Brain microvascular endothelial cell (primary cell): ENCODE measurements around the gene SLC22A13.
A peak's percentile ranks its signal among the peaks of the same experiment; 100 is the strongest.
"Not testable (repeated sequence)": the region's sequence is repeated elsewhere in the genome, so short reads cannot be mapped to it uniquely, and the experiment has no call there.

ENCODE experiments used
- DNase-seq: peaks from one replicate; pipeline ENCODE4 v3.0.0-alpha.2; 2020
- H3K27ac ChIP-seq: fragments of 250-450 bp; sonication (Bioruptor Pico); 2 replicates; pipeline ENCODE4 v1.5.1; 2020; ENCODE audit warnings: mild to moderate bottlenecking, moderate library complexity
- H3K27me3 ChIP-seq: fragments of 250-450 bp; sonication (Bioruptor Pico); replicated peaks from 2 replicates; pipeline ENCODE4 v1.5.1; 2020; ENCODE audit warnings: mild to moderate bottlenecking
- H3K36me3 ChIP-seq: fragments of 250-450 bp; sonication (Bioruptor Pico); replicated peaks from 2 replicates; pipeline ENCODE4 v1.5.1; 2020; ENCODE audit warnings: mild to moderate bottlenecking
- H3K4me3 ChIP-seq: 2 replicates; pipeline ENCODE4 v1.5.1; 2011; ENCODE audit warnings: low read depth, mild to moderate bottlenecking, control low read depth, low read length, moderate library complexity
- in situ Hi-C: cut with HindIII; loops from 2 replicates; pipeline ENCODE4 v1.10.0; 2017; ENCODE audit warnings: low sequenced_read_pairs, low pct_ligation_motif_present
- TF ChIP-seq, protein P1 (sequence below): IDR thresholded peaks from 2 replicates; pipeline ENCODE4 v1.5.1; 2011; ENCODE audit warnings: low read depth, mild to moderate bottlenecking, moderate library complexity, low read length, control low read depth, inconsistent platforms; ENCODE audit errors: missing control alignments

The SLC22A13 gene

DNA sequence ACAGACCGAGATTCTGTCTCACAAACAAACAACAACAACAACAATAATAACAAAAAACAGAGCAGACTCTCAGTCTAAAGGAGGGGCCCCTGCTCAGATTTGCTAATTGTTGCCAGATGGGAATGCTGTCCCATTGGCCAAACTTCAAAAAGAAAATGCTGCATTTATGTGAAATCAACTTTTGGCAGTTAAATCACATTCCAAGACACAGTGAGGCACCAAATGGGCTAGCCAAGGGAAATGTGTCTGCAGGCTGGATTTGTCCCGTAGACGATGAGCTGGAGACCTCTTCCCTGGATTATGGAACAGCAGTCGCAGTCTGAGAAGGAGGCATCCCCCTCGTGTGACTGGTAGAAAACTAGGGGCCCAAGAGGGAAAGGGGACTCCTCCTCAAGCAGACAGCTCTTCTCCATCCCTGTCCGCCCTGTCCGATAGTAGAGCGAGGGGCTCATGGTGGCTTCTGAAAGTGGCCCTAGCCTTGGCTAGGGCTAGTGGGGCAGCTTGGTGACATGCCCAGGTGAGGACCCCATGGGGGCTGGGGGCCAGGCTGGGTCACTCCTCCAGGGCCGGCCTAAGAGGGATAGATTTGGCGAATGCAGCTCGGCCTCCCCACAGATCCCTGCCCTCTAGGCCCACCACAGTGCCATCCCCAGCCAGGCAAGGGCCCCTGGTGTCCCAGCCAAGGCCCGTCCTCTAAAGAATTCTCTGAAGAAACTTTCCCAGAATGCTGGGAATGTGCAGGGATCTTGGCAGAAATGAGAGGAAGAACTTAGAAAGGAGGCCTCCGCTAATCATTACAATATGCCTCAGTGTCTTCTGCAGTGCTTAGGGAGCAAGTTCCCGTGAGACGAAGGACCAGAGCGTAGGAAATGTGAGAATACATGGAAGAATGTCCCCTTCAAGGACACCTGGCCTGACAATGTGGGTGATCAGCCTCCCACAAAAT is 18.5 kb downstream of the SLC22A13 start:
- TF ChIP-seq, protein P1, sequence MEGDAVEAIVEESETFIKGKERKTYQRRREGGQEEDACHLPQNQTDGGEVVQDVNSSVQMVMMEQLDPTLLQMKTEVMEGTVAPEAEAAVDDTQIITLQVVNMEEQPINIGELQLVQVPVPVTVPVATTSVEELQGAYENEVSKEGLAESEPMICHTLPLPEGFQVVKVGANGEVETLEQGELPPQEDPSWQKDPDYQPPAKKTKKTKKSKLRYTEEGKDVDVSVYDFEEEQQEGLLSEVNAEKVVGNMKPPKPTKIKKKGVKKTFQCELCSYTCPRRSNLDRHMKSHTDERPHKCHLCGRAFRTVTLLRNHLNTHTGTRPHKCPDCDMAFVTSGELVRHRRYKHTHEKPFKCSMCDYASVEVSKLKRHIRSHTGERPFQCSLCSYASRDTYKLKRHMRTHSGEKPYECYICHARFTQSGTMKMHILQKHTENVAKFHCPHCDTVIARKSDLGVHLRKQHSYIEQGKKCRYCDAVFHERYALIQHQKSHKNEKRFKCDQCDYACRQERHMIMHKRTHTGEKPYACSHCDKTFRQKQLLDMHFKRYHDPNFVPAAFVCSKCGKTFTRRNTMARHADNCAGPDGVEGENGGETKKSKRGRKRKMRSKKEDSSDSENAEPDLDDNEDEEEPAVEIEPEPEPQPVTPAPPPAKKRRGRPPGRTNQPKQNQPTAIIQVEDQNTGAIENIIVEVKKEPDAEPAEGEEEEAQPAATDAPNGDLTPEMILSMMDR, result no peak
- in situ Hi-C loops, result no loop called here
- no peak overlapping the region for H3K27ac ChIP-seq

DNA sequence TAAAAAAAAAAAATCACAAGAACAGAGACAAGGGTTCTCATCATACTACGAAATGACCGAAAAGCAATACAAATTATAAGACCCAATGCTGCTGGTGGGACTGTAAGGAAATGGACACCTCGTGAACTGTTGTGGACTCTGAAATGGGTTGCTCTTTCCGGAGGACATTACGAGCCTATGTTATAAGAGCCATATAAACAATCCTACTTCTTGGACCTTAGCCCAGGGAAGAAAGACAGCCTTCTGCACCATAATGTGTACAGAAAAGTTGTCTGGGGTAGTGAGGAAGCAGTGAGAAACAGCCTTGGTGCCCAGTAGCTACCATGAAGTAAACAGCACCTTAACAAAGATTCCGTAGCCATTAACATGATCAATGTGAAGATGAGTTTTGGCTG is 19.1 kb downstream of the SLC22A13 start:
- no peaks in the 10 kb centered on the region for H3K27me3 ChIP-seq
- in situ Hi-C loops, result no loop called here
- no peak overlapping the region for H3K27ac ChIP-seq
- DNase-seq, result no peak
- no peaks in the 10 kb centered on the region for H3K36me3 ChIP-seq
- no peak overlapping the region for H3K4me3 ChIP-seq
- TF ChIP-seq, protein P1, result no peak

More for the DNA sequence above, 18.5 kb downstream of the SLC22A13 start:
- DNase-seq, result no peak
- Histone ChIP-seq H3K27me3 (no peaks in the 10 kb centered on the region), H3K4me3 (no peak overlapping the region), H3K36me3 (no peaks in the 10 kb centered on the region)

DNA sequence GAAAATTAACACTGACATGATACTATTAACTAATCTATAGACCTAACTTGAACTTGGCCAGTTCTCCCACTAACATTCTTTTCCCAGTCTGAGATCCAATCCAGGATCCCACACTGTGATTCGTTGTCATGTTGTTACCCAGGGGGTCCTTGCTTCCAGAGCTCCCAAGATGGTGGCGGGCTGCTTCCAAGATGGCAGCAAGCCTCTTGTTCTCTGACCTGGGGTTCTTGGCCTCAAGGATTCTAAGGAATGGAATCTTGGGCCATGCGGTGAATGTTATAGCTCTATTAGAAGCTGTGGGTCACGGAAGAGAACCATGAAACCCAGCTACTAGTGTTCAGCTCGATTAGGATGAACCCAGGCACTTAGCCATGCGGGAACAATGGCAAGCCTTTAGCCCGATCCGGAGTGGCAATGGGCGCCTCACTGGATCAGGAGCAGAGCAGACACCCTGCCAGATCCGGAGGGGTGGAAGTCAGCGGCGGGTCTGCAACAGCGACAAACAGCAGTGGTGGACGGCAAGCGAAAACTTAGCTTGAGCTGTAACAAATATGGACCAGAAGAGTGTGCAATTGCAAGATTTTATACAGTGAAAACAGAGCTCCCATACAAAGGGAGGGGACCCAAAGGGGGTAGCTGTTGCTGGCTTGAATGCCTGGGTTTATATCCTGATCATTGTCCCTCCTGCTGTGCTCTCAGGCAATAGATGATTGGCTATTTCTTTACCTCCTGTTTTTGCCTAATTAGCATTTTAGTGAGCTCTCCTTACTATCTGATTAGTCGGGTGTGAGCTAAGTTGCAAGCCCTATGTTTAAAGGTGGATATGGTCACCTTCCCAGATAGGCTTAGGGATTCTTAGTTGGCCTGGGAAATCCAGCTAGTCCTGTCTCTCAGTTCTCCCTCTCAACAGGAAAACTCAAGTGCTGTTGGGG is 23.9 kb downstream of the SLC22A13 start:
- H3K4me3 ChIP-seq, H3K27me3 ChIP-seq, H3K27ac ChIP-seq, H3K36me3 ChIP-seq, in situ Hi-C loops, DNase-seq: not testable (repeated sequence)

DNA sequence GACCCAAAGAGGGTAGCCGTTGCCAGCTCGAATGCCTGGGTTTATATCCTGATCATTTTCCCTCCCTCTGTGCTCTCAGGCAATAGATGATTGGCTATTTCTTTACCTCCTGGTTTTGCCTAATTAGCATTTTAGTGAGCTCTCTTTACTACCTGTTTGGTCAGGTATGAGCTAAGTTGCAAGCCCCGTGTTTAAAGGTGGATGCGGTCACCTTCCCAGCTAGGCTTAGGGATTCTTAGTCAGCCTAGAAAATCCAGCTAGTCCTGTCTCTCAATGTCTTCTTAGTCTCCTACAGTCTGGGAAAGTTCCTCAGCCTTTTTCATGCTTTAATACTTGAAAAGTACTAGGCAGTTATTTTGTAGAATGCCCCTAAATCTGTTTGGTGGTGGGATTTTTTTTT is 31.4 kb downstream of the SLC22A13 start:
- H3K27me3 ChIP-seq, H3K4me3 ChIP-seq, H3K27ac ChIP-seq, in situ Hi-C loops, DNase-seq, H3K36me3 ChIP-seq: not testable (repeated sequence)

DNA sequence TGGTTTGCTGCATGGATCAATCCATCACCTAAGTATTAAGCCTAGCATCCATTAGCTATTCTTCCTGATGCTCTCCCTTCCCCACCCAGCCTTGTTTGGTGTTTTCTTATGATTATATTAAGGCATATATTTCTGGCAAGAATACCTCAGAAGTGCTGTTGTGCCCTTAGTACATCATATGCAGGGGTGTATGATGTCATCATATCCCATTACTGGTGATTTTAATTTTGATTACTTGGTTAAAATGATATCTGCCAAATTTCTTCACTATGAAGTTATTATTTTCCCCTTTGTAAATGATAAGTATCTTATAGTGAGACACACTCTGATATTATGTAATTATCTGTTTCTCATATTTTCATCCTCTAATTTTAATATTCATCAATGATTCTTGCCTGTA is 31.9 kb downstream of the SLC22A13 start:
- no peaks in the 10 kb centered on the region for H3K36me3 ChIP-seq
- no peak overlapping the region for H3K27ac ChIP-seq
- TF ChIP-seq, protein P1, result no peak
- in situ Hi-C loops, result no loop called here
- H3K27me3 ChIP-seq, result no peaks in the 10 kb centered on the region
- H3K4me3 ChIP-seq, result no peak overlapping the region
- DNase-seq, result no peak

DNA sequence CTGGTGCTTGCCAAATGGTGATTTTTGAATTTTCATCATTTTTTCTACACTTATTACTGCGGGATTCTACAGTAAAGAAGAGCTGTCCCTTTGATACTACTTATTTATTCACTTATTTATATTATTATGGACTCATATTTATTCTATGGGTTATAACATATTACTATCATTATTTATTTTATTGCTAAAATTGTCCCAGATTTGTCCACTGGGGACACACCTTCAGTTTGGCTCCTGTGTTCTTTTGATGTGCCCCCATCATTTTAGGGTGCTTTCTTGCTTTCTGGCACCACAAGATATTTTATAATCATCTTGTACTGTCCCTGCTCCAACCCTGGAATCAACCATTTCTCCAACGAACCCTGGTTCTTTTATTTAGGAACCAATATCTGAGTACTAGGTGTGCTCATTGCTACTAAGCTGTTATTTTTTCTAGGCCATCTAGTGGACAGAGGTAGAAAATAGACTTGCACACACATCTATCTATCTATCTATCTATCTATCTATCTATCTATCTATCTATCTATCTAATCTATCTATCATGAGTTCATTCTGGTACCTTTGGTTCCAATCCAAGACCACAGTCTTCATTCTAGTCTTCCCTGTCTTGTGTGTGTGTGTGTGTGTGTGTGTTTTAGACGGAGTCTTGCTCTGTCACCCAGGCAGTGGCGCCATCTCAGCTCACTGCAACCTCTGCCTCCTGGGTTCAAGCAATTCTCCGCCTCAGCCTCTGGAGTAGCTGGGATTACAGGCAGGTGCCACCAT is 32.5 kb downstream of the SLC22A13 start:
- Histone ChIP-seq H3K27me3 (no peaks in the 10 kb centered on the region), H3K4me3 (no peak overlapping the region), H3K27ac (no peak overlapping the region), H3K36me3 (no peaks in the 10 kb centered on the region)
- in situ Hi-C loops, result no loop called here
- TF ChIP-seq, protein P1, result peak; percentile 47
- DNase-seq, result peak; percentile 4
